ENCODE results near the gene NLGN1.

Gene NLGN1

DNA sequence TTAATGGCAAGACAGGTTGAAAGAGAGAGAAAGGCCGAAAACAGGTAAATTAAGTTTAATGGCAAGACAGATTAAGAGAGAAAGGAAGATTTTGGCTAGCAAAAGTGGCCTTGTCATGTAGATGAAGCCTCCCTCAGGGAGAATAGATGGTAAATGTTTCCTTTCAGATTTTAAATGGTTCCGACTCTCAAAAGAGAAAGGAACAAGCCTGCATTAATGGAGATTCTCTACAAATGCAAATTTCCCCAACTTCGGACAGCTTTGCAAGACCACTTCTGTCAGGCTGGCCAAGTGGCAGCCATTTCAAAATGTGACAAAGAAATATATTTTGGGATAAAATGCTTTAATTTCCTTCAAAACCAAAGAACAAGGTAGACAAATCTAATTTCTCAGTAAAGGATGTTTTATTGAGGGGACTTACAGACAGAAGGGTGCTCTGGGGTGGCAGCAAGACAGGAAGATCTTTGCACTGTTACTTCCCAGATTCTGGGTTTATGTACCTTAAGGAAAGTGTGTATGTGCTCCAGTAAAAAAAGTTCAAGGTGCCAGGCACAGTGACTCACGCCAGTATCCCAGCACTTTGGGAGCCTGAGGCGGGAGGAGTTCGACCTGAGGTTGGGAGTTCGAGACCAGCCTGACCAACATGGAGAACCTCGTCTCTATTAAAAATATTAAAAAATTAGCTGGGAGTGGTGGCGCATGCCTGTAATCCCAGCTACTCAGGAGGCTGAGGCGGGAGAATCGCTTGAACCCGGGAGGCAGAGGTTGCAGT is 835.3 kb downstream of the NLGN1 start:
- H3K36me3 ChIP-seq (ENCODE audit: insufficient read depth, low read length), result no peaks in the 10 kb centered on the region
- H3K4me2 ChIP-seq (ENCODE audit: low read length), result no peak overlapping the region
- H3K4me1 ChIP-seq (ENCODE audit: insufficient read depth, low read length, severe bottlenecking), result no peaks in the 10 kb centered on the region
- no peaks in the 10 kb centered on the region for H3K79me2 ChIP-seq (ENCODE audit: insufficient read depth, low read length)
- no peaks in the 10 kb centered on the region; the same call in 1 of the 2 replicates for H3K9me2 ChIP-seq (ENCODE audit: low read depth, low read length)
- no peak overlapping the region for H3K27ac ChIP-seq (ENCODE audit: low read depth, low read length, poor library complexity, severe bottlenecking)
- H3K9ac ChIP-seq (ENCODE audit: low read length), result no peak overlapping the region
- H2AFZ ChIP-seq (ENCODE audit: low read length), result no peak overlapping the region
- no peaks in the 10 kb centered on the region for H3K9me3 ChIP-seq (ENCODE audit: low read length)
- TF ChIP-seq EZH2 (IDR thresholded peaks at IDR 0.05; ENCODE audit: borderline replicate concordance, low read length), result no peak
- TF ChIP-seq, protein P1, sequence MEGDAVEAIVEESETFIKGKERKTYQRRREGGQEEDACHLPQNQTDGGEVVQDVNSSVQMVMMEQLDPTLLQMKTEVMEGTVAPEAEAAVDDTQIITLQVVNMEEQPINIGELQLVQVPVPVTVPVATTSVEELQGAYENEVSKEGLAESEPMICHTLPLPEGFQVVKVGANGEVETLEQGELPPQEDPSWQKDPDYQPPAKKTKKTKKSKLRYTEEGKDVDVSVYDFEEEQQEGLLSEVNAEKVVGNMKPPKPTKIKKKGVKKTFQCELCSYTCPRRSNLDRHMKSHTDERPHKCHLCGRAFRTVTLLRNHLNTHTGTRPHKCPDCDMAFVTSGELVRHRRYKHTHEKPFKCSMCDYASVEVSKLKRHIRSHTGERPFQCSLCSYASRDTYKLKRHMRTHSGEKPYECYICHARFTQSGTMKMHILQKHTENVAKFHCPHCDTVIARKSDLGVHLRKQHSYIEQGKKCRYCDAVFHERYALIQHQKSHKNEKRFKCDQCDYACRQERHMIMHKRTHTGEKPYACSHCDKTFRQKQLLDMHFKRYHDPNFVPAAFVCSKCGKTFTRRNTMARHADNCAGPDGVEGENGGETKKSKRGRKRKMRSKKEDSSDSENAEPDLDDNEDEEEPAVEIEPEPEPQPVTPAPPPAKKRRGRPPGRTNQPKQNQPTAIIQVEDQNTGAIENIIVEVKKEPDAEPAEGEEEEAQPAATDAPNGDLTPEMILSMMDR (IDR thresholded peaks at IDR 0.05; ENCODE audit: low read length), result no peak
- H3F3A ChIP-seq (ENCODE audit: insufficient read depth, low read length), result no peaks in the 10 kb centered on the region
- no peak overlapping the region for H3K4me3 ChIP-seq (ENCODE audit: low read depth, low read length, poor library complexity, severe bottlenecking)
- peaks cover 4% of the 10 kb centered on the region; the same call in 1 of the 2 replicates for H4K20me1 ChIP-seq (ENCODE audit: insufficient read depth, low read length)
- no peaks in the 10 kb centered on the region for H3K27me3 ChIP-seq (ENCODE audit: insufficient read depth, low read length)

- TF ChIP-seq EZH2 (IDR thresholded peaks at IDR 0.05; ENCODE audit: borderline replicate concordance, low read length), result no peak
- TF ChIP-seq, protein P1 (IDR thresholded peaks at IDR 0.05; ENCODE audit: low read length), result no peak
- Histone ChIP-seq H3K4me1 (ENCODE audit: insufficient read depth, low read length, severe bottlenecking) (no peaks in the 10 kb centered on the region), H3K27ac (ENCODE audit: low read depth, low read length, poor library complexity, severe bottlenecking) (no peak overlapping the region), H3K9me2 (ENCODE audit: low read depth, low read length) (no peaks in the 10 kb centered on the region; the same call in 1 of the 2 replicates), H4K20me1 (ENCODE audit: insufficient read depth, low read length) (peaks cover 4% of the 10 kb centered on the region; the same call in 1 of the 2 replicates), H3K79me2 (ENCODE audit: insufficient read depth, low read length) (no peaks in the 10 kb centered on the region), H3F3A (ENCODE audit: insufficient read depth, low read length) (no peaks in the 10 kb centered on the region), H3K4me3 (ENCODE audit: low read depth, low read length, poor library complexity, severe bottlenecking) (no peak overlapping the region), H3K36me3 (ENCODE audit: insufficient read depth, low read length) (no peaks in the 10 kb centered on the region), H3K4me2 (ENCODE audit: low read length) (no peak overlapping the region), H3K9me3 (ENCODE audit: low read length) (no peaks in the 10 kb centered on the region), H3K27me3 (ENCODE audit: insufficient read depth, low read length) (no peaks in the 10 kb centered on the region), H2AFZ (ENCODE audit: low read length) (no peak overlapping the region), H3K9ac (ENCODE audit: low read length) (no peak overlapping the region)
Observed at GRCh38 chr3:174233511-174233910, 836.0 kb downstream of the NLGN1 start.

GRCh38 chr3:174242311-174243041 is 844.9 kb downstream of the NLGN1 start:
- Histone ChIP-seq H3K9me2 (ENCODE audit: low read depth, low read length) (no peaks in the 10 kb centered on the region), H3K36me3 (ENCODE audit: insufficient read depth, low read length) (no peaks in the 10 kb centered on the region), H3K4me3 (ENCODE audit: low read depth, low read length, poor library complexity, severe bottlenecking) (no peak overlapping the region), H3K9me3 (ENCODE audit: low read length) (no peaks in the 10 kb centered on the region), H3K4me1 (ENCODE audit: insufficient read depth, low read length, severe bottlenecking) (no peaks in the 10 kb centered on the region), H3K27ac (ENCODE audit: low read depth, low read length, poor library complexity, severe bottlenecking) (no peak overlapping the region), H2AFZ (ENCODE audit: low read length) (no peak overlapping the region), H4K20me1 (ENCODE audit: insufficient read depth, low read length) (no peaks in the 10 kb centered on the region; the same call in 1 of the 2 replicates), H3K9ac (ENCODE audit: low read length) (no peak overlapping the region), H3F3A (ENCODE audit: insufficient read depth, low read length) (no peaks in the 10 kb centered on the region), H3K79me2 (ENCODE audit: insufficient read depth, low read length) (no peaks in the 10 kb centered on the region), H3K27me3 (ENCODE audit: insufficient read depth, low read length) (no peaks in the 10 kb centered on the region), H3K4me2 (ENCODE audit: low read length) (no peak overlapping the region)
- no peak for TF ChIP-seq EZH2 (IDR thresholded peaks at IDR 0.05; ENCODE audit: borderline replicate concordance, low read length)
- TF ChIP-seq, protein P1 (IDR thresholded peaks at IDR 0.05; ENCODE audit: low read length), result no peak

Measured in OCI-LY1 (cell line).